ENCODE measurements around the gene GNG12. TPM values are rescaled to one million over a fixed set of nuclear protein-coding genes. Genes with fewer than 3 reads are reported as not detected.

Gene GNG12
- total RNA-seq, 1 experiment from 2014 or later, result 23.7 TPM

DNA sequence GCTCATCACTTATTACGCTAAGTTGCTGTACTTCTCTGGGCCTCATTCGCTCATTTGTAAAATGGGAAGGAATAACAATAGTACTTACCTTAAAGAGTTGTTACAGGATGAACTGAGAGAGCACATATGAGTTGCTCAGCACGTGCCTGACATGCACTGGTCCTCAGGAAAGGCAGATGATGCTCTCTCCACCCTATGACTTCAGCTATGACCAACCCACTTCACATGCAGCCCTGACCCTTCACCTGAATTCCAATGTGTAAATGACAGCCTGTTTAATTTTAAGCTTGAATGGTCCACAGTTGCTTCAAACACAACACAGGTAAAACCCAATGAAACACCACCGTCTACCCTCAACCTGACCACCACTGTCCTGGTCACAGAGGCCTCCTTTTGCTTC lies 115.4 kb downstream of the GNG12 start:
- CTCF ChIA-PET, result interaction anchor here (1.1 to 1.8 kb wide), 2 partner anchors 11 to 49 kb away, joined by 3 to 5 read pairs; no protein-coding TSS in a partner anchor
- no peak for DNase-seq (ENCODE audit: low spot score)
- POLR2A ChIA-PET, result no interaction called here
- Mint-ChIP-seq H3K36me3 (no peaks in the 10 kb centered on the region), H3K27me3 (ENCODE audit: low read depth) (no peaks in the 10 kb centered on the region), H3K4me1 (peaks cover 20% of the 10 kb centered on the region), H3K27ac (no peak overlapping the region), H3K9me3 (no peaks in the 10 kb centered on the region), H3K4me3 (no peak overlapping the region)
- TF ChIP-seq, protein P1, sequence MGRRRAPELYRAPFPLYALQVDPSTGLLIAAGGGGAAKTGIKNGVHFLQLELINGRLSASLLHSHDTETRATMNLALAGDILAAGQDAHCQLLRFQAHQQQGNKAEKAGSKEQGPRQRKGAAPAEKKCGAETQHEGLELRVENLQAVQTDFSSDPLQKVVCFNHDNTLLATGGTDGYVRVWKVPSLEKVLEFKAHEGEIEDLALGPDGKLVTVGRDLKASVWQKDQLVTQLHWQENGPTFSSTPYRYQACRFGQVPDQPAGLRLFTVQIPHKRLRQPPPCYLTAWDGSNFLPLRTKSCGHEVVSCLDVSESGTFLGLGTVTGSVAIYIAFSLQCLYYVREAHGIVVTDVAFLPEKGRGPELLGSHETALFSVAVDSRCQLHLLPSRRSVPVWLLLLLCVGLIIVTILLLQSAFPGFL (CRISPR knock-in tag; IDR thresholded peaks at IDR 0.05; ENCODE audit: borderline replicate concordance), result no peak
- TF ChIP-seq FOXP1 (CRISPR knock-in tag; IDR thresholded peaks at IDR 0.05; ENCODE audit: borderline replicate concordance) (no peak), ELF4 (CRISPR knock-in tag; IDR thresholded peaks at IDR 0.05; ENCODE audit: low read depth) (no peak), ATF1 (CRISPR knock-in tag; IDR thresholded peaks at IDR 0.05) (no peak), ZNF121 (CRISPR knock-in tag; IDR thresholded peaks at IDR 0.05) (no peak), FOXJ3 (CRISPR knock-in tag; IDR thresholded peaks at IDR 0.05; ENCODE audit: borderline replicate concordance) (no peak), TEAD1 (CRISPR knock-in tag; IDR thresholded peaks at IDR 0.05) (no peak), TCF7 (CRISPR knock-in tag; IDR thresholded peaks at IDR 0.05; ENCODE audit: low read depth) (no peak), SMAD4 (CRISPR knock-in tag; IDR thresholded peaks at IDR 0.05) (no peak)
- TF ChIP-seq, protein P2, sequence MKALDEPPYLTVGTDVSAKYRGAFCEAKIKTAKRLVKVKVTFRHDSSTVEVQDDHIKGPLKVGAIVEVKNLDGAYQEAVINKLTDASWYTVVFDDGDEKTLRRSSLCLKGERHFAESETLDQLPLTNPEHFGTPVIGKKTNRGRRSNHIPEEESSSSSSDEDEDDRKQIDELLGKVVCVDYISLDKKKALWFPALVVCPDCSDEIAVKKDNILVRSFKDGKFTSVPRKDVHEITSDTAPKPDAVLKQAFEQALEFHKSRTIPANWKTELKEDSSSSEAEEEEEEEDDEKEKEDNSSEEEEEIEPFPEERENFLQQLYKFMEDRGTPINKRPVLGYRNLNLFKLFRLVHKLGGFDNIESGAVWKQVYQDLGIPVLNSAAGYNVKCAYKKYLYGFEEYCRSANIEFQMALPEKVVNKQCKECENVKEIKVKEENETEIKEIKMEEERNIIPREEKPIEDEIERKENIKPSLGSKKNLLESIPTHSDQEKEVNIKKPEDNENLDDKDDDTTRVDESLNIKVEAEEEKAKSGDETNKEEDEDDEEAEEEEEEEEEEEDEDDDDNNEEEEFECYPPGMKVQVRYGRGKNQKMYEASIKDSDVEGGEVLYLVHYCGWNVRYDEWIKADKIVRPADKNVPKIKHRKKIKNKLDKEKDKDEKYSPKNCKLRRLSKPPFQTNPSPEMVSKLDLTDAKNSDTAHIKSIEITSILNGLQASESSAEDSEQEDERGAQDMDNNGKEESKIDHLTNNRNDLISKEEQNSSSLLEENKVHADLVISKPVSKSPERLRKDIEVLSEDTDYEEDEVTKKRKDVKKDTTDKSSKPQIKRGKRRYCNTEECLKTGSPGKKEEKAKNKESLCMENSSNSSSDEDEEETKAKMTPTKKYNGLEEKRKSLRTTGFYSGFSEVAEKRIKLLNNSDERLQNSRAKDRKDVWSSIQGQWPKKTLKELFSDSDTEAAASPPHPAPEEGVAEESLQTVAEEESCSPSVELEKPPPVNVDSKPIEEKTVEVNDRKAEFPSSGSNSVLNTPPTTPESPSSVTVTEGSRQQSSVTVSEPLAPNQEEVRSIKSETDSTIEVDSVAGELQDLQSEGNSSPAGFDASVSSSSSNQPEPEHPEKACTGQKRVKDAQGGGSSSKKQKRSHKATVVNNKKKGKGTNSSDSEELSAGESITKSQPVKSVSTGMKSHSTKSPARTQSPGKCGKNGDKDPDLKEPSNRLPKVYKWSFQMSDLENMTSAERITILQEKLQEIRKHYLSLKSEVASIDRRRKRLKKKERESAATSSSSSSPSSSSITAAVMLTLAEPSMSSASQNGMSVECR (CRISPR knock-in tag; IDR thresholded peaks at IDR 0.05; ENCODE audit: borderline replicate concordance), result no peak
- TF ChIP-seq, protein P3, sequence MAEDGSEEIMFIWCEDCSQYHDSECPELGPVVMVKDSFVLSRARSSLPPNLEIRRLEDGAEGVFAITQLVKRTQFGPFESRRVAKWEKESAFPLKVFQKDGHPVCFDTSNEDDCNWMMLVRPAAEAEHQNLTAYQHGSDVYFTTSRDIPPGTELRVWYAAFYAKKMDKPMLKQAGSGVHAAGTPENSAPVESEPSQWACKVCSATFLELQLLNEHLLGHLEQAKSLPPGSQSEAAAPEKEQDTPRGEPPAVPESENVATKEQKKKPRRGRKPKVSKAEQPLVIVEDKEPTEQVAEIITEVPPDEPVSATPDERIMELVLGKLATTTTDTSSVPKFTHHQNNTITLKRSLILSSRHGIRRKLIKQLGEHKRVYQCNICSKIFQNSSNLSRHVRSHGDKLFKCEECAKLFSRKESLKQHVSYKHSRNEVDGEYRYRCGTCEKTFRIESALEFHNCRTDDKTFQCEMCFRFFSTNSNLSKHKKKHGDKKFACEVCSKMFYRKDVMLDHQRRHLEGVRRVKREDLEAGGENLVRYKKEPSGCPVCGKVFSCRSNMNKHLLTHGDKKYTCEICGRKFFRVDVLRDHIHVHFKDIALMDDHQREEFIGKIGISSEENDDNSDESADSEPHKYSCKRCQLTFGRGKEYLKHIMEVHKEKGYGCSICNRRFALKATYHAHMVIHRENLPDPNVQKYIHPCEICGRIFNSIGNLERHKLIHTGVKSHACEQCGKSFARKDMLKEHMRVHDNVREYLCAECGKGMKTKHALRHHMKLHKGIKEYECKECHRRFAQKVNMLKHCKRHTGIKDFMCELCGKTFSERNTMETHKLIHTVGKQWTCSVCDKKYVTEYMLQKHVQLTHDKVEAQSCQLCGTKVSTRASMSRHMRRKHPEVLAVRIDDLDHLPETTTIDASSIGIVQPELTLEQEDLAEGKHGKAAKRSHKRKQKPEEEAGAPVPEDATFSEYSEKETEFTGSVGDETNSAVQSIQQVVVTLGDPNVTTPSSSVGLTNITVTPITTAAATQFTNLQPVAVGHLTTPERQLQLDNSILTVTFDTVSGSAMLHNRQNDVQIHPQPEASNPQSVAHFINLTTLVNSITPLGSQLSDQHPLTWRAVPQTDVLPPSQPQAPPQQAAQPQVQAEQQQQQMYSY (CRISPR knock-in tag; IDR thresholded peaks at IDR 0.05), result no peak
- TF ChIP-seq, protein P4, sequence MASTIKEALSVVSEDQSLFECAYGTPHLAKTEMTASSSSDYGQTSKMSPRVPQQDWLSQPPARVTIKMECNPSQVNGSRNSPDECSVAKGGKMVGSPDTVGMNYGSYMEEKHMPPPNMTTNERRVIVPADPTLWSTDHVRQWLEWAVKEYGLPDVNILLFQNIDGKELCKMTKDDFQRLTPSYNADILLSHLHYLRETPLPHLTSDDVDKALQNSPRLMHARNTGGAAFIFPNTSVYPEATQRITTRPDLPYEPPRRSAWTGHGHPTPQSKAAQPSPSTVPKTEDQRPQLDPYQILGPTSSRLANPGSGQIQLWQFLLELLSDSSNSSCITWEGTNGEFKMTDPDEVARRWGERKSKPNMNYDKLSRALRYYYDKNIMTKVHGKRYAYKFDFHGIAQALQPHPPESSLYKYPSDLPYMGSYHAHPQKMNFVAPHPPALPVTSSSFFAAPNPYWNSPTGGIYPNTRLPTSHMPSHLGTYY (CRISPR knock-in tag; IDR thresholded peaks at IDR 0.05), result no peak
- TF ChIP-seq, protein P5, sequence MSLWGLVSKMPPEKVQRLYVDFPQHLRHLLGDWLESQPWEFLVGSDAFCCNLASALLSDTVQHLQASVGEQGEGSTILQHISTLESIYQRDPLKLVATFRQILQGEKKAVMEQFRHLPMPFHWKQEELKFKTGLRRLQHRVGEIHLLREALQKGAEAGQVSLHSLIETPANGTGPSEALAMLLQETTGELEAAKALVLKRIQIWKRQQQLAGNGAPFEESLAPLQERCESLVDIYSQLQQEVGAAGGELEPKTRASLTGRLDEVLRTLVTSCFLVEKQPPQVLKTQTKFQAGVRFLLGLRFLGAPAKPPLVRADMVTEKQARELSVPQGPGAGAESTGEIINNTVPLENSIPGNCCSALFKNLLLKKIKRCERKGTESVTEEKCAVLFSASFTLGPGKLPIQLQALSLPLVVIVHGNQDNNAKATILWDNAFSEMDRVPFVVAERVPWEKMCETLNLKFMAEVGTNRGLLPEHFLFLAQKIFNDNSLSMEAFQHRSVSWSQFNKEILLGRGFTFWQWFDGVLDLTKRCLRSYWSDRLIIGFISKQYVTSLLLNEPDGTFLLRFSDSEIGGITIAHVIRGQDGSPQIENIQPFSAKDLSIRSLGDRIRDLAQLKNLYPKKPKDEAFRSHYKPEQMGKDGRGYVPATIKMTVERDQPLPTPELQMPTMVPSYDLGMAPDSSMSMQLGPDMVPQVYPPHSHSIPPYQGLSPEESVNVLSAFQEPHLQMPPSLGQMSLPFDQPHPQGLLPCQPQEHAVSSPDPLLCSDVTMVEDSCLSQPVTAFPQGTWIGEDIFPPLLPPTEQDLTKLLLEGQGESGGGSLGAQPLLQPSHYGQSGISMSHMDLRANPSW (CRISPR knock-in tag; conservative IDR thresholded peaks at IDR 0.05; ENCODE audit: low read depth), result no peak
- TF ChIP-seq, protein P6, sequence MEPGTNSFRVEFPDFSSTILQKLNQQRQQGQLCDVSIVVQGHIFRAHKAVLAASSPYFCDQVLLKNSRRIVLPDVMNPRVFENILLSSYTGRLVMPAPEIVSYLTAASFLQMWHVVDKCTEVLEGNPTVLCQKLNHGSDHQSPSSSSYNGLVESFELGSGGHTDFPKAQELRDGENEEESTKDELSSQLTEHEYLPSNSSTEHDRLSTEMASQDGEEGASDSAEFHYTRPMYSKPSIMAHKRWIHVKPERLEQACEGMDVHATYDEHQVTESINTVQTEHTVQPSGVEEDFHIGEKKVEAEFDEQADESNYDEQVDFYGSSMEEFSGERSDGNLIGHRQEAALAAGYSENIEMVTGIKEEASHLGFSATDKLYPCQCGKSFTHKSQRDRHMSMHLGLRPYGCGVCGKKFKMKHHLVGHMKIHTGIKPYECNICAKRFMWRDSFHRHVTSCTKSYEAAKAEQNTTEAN (CRISPR knock-in tag; IDR thresholded peaks at IDR 0.05), result no peak
- TF ChIP-seq, protein P7, sequence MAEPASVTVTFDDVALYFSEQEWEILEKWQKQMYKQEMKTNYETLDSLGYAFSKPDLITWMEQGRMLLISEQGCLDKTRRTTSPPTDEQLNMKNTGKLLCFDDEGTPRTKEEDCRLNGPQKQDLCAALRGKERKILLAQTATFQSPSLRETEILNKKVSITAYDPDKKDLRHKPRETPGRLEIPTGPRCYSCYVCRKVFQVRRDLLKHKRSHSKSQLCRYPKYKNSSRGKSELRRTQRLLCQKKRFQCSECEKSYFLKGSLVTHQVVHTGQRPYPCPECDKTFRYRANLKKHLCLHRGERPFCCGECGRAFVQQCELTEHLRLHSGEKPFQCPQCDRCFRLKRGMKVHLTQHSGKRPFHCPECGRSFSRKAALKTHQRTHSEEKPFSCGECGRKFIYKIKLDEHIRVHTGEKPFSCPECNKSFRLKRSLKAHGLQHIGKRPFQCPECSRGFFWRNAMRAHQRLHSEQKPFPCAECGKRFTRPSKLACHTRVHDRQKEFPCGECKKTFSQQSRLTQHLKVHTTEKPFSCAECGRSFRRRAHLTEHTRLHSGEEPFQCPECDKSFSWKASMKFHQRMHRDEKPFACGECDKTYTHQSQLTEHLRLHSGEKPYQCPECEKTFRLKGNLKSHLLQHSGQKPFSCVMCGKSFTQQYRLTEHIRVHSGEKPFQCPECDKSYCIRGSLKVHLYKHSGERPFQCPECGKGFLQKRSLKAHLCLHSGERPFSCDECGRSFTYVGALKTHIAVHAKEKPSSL (CRISPR knock-in tag; conservative IDR thresholded peaks at IDR 0.05), result no peak
- ATAC-seq, result no peak
